PC-9 (cell line): ENCODE measurements around the gene SYCP3.

ENCODE experiments used
- CTCF ChIP-seq: fragments of 200-600 bp; sonication (generic); conservative IDR thresholded peaks from 2 replicates; pipeline ENCODE4 v1.6.1; 2017; ENCODE audit warnings: mixed run types, antibody characterized with exemption, mild to moderate bottlenecking, moderate library complexity
- EZH2 ChIP-seq: fragments of 200-600 bp; sonication (generic); IDR thresholded peaks from 2 replicates; pipeline ENCODE4 v1.8.0; 2017; ENCODE audit warnings: antibody characterized with exemption, low read depth

- no peak for TF ChIP-seq CTCF
- TF ChIP-seq EZH2, result no peak
These were observed 58.6 kb downstream of the SYCP3 start for GRCh38 chr12:101680647-101681046.
